Keratinocyte (primary cell): ENCODE data around the gene SMG6.

ENCODE experiments used
- CTCF ChIP-seq, 3 experiments: IDR thresholded peaks in 1 of 3; conservative IDR thresholded peaks in 1 of 3; optimal IDR thresholded peaks in 1 of 3; 2 replicates in 2 of 3; 3 replicates in 1 of 3; pipeline versions ENCODE3 to v1.5.1; 2011; ENCODE audit warnings: low read length in 3 of 3, mild to moderate bottlenecking in 3 of 3, moderate library complexity in 2 of 3, control low read depth in 1 of 3, inconsistent platforms in 1 of 3; ENCODE audit not compliant: insufficient read depth in 2 of 3; ENCODE audit errors: extremely low read depth in 1 of 3
- EZH2 ChIP-seq: IDR thresholded peaks from one replicate; pipeline ENCODE4 v1.6.1; 2012; ENCODE audit warnings: inconsistent platforms, mild to moderate bottlenecking, low read length, moderate library complexity

GRCh38 chr17:2125013-2125535 lies 178.5 kb downstream of the SMG6 start:
- no peak for TF ChIP-seq CTCF (optimal IDR thresholded peaks at IDR 0.05 in 1 of 3, IDR thresholded peaks at IDR 0.05 in 1 of 3, conservative IDR thresholded peaks at IDR 0.05 in 1 of 3; ENCODE audit: extremely low read depth in 1 of 3, insufficient read depth in 2 of 3, low read length in 3 of 3)
- TF ChIP-seq EZH2, result no peak
